Calu3 (cell line): ENCODE results near the gene CRYBB3. TPM values are rescaled to one million over a fixed set of nuclear protein-coding genes. Genes with fewer than 3 reads are reported as not detected.

Source experiments
- BruUV-seq: library from RNA; stranded (reverse); fragments of 400-500 nt; replicated peaks from 2 replicates; lab custom pipeline; 2021; lab: Mats Ljungman, UMichigan
- CTCF ChIA-PET: fragments of 300-600 bp; sonication (Branson Sonifier 250); formaldehyde crosslinking; loops from one replicate; lab custom pipeline; 2022; ENCODE audit warnings: antibody characterized with exemption; lab: Charles Lee
- DNase-seq: peaks from one replicate; pipeline ENCODE4 v3.0.0; 2022
- H3K27ac Mint-ChIP-seq: one replicate; pipeline ENCODE4 v1.8.0; 2022; ENCODE audit warnings: mixed read lengths; ENCODE audit not compliant: unreplicated experiment
- H3K27me3 Mint-ChIP-seq: one replicate; pipeline ENCODE4 v1.8.0; 2022; ENCODE audit warnings: mixed read lengths; ENCODE audit not compliant: unreplicated experiment
- H3K36me3 Mint-ChIP-seq: one replicate; pipeline ENCODE4 v1.8.0; 2022; ENCODE audit warnings: mild to moderate bottlenecking, moderate library complexity, mixed read lengths; ENCODE audit not compliant: insufficient read depth, unreplicated experiment
- H3K4me1 Mint-ChIP-seq: one replicate; pipeline ENCODE4 v1.8.0; 2022; ENCODE audit warnings: mild to moderate bottlenecking, low read depth, mixed read lengths; ENCODE audit not compliant: unreplicated experiment
- H3K4me3 Mint-ChIP-seq: one replicate; pipeline ENCODE4 v1.8.0; 2022; ENCODE audit warnings: mild to moderate bottlenecking, low read depth, moderate library complexity, mixed read lengths; ENCODE audit not compliant: unreplicated experiment
- H3K9me3 Mint-ChIP-seq: one replicate; pipeline ENCODE4 v1.8.0; 2022; ENCODE audit warnings: low read depth, mixed read lengths; ENCODE audit not compliant: unreplicated experiment
- CTCF ChIP-seq: fragments of 200-600 bp; IDR thresholded peaks from one replicate; pipeline ENCODE4 v1.8.0; 2022; ENCODE audit warnings: antibody characterized with exemption; ENCODE audit not compliant: unreplicated experiment
- intact Hi-C: fragments of 100-400 bp; cut with micrococcal nuclease; formaldehyde crosslinking; loops from one replicate; pipeline ENCODE4 v1.10.0; 2022; ENCODE audit not compliant: unreplicated experiment
- total RNA-seq: library from RNA; stranded (reverse); gene quantifications from 2 replicates; pipeline ENCODE4 v1.2.3, GENCODE V29; 2022

Gene CRYBB3
- total RNA-seq, 1 experiment from 2014 or later: 1.4 TPM

GRCh38 chr22:25174156-25174887 lies 25.3 kb upstream of the CRYBB3 start:
- intact Hi-C loops: loop anchor here (5.0 kb wide), 1 partner anchor 62 kb away; no protein-coding TSS in a partner anchor
- Mint-ChIP-seq H3K4me3 (no peak overlapping the region), H3K9me3 (no peaks in the 10 kb centered on the region), H3K27ac (no peak overlapping the region), H3K36me3 (peaks cover 25% of the 10 kb centered on the region), H3K27me3 (no peaks in the 10 kb centered on the region), H3K4me1 (peaks cover 5% of the 10 kb centered on the region)
- no peak for DNase-seq
- CTCF ChIA-PET: no interaction called here
- no TSS peak for BruUV-seq
- no peak for TF ChIP-seq CTCF

- no peaks in the 10 kb centered on the region for H3K9me3 Mint-ChIP-seq
- TF ChIP-seq CTCF: no peak
- CTCF ChIA-PET: no interaction called here
- intact Hi-C loops: loop anchor here (5.0 kb wide), 1 partner anchor 63 kb away; no protein-coding TSS in a partner anchor
- no peaks in the 10 kb centered on the region for H3K27me3 Mint-ChIP-seq
- no peak overlapping the region for H3K4me3 Mint-ChIP-seq
- H3K27ac Mint-ChIP-seq: no peak overlapping the region
- BruUV-seq: no TSS peak
- H3K36me3 Mint-ChIP-seq: peaks cover 23% of the 10 kb centered on the region
- no peaks in the 10 kb centered on the region for H3K4me1 Mint-ChIP-seq
- DNase-seq: no peak
These were observed 24.7 kb upstream of the CRYBB3 start for GRCh38 chr22:25174888-25175411.

- peaks cover 15% of the 10 kb centered on the region for H3K36me3 Mint-ChIP-seq
- no peaks in the 10 kb centered on the region for H3K27me3 Mint-ChIP-seq
- DNase-seq: no peak
- H3K4me3 Mint-ChIP-seq: no peak overlapping the region
- CTCF ChIA-PET: no interaction called here
- no peaks in the 10 kb centered on the region for H3K9me3 Mint-ChIP-seq
- intact Hi-C loops: no loop called here
- TF ChIP-seq CTCF: no peak
- no peaks in the 10 kb centered on the region for H3K4me1 Mint-ChIP-seq
- H3K27ac Mint-ChIP-seq: no peak overlapping the region
- no TSS peak for BruUV-seq
These were observed 23.5 kb upstream of the CRYBB3 start for GRCh38 chr22:25176175-25176574.

DNA sequence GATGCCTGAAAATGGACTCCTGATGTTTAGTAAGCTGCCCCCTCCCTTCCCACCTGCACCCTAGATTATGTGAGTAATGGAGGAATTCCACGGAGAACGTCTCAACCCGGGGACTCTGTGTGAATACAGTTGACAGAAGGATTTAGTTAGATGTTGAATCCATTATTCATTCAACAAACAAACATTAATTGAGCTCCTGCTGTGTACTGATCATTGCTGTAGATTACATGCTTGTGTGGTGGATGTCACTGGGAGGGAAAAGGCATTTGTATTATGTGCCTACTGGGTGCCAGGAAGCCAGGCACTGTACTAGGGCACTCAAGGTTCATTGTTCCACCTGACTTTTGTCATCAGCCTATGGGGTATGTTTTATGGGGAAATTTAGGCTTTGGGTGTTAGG lies 22.9 kb upstream of the CRYBB3 start:
- intact Hi-C loops: no loop called here
- CTCF ChIA-PET: no interaction called here
- DNase-seq: no peak
- H3K36me3 Mint-ChIP-seq: peaks cover 21% of the 10 kb centered on the region
- no TSS peak for BruUV-seq
- no peaks in the 10 kb centered on the region for H3K27me3 Mint-ChIP-seq
- no peaks in the 10 kb centered on the region for H3K9me3 Mint-ChIP-seq
- H3K4me1 Mint-ChIP-seq: no peaks in the 10 kb centered on the region
- no peak overlapping the region for H3K4me3 Mint-ChIP-seq
- H3K27ac Mint-ChIP-seq: no peak overlapping the region
- TF ChIP-seq CTCF: no peak
